ENCODE data around the gene KANK3.
"Not testable (repeated sequence)": the region's sequence is repeated elsewhere in the genome, so short reads cannot be mapped to it uniquely, and the experiment has no call there.

- TF ChIP-seq, protein P1, sequence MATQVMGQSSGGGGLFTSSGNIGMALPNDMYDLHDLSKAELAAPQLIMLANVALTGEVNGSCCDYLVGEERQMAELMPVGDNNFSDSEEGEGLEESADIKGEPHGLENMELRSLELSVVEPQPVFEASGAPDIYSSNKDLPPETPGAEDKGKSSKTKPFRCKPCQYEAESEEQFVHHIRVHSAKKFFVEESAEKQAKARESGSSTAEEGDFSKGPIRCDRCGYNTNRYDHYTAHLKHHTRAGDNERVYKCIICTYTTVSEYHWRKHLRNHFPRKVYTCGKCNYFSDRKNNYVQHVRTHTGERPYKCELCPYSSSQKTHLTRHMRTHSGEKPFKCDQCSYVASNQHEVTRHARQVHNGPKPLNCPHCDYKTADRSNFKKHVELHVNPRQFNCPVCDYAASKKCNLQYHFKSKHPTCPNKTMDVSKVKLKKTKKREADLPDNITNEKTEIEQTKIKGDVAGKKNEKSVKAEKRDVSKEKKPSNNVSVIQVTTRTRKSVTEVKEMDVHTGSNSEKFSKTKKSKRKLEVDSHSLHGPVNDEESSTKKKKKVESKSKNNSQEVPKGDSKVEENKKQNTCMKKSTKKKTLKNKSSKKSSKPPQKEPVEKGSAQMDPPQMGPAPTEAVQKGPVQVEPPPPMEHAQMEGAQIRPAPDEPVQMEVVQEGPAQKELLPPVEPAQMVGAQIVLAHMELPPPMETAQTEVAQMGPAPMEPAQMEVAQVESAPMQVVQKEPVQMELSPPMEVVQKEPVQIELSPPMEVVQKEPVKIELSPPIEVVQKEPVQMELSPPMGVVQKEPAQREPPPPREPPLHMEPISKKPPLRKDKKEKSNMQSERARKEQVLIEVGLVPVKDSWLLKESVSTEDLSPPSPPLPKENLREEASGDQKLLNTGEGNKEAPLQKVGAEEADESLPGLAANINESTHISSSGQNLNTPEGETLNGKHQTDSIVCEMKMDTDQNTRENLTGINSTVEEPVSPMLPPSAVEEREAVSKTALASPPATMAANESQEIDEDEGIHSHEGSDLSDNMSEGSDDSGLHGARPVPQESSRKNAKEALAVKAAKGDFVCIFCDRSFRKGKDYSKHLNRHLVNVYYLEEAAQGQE (IDR thresholded peaks at IDR 0.05; ENCODE audit: borderline replicate concordance) = not testable (repeated sequence)
- TF ChIP-seq, protein P2, sequence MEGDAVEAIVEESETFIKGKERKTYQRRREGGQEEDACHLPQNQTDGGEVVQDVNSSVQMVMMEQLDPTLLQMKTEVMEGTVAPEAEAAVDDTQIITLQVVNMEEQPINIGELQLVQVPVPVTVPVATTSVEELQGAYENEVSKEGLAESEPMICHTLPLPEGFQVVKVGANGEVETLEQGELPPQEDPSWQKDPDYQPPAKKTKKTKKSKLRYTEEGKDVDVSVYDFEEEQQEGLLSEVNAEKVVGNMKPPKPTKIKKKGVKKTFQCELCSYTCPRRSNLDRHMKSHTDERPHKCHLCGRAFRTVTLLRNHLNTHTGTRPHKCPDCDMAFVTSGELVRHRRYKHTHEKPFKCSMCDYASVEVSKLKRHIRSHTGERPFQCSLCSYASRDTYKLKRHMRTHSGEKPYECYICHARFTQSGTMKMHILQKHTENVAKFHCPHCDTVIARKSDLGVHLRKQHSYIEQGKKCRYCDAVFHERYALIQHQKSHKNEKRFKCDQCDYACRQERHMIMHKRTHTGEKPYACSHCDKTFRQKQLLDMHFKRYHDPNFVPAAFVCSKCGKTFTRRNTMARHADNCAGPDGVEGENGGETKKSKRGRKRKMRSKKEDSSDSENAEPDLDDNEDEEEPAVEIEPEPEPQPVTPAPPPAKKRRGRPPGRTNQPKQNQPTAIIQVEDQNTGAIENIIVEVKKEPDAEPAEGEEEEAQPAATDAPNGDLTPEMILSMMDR (IDR thresholded peaks at IDR 0.05; ENCODE audit: poor library complexity, severe bottlenecking) = not testable (repeated sequence)
- not testable (repeated sequence) for TF ChIP-seq MXI1 (conservative IDR thresholded peaks at IDR 0.05; ENCODE audit: poor library complexity, severe bottlenecking); POLR2AphosphoS5 (IDR thresholded peaks at IDR 0.05); EZH2 (IDR thresholded peaks at IDR 0.05; ENCODE audit: borderline replicate concordance, insufficient read depth, low read length, poor library complexity, severe bottlenecking); SMC3 (conservative IDR thresholded peaks at IDR 0.05; ENCODE audit: poor library complexity); TAF1 (IDR thresholded peaks at IDR 0.05; ENCODE audit: low read depth)
These were observed 6.7 kb upstream of the KANK3 start for GRCh38 chr19:8349629-8350372.

Data from neural cell (in vitro differentiated cells).